GM10847 (cell line): Measurements from ENCODE around the gene TMEM165.

Experiments
- POLR2A ChIP-seq: IDR thresholded peaks from 2 replicates; pipeline ENCODE4 v1.6.1; 2011; ENCODE audit not compliant: insufficient read length; ENCODE audit errors: extremely low read depth

Gene TMEM165

GRCh38 chr4:55431710-55432336 lies 36.1 kb downstream of the TMEM165 start:
- TF ChIP-seq POLR2A = no peak

GRCh38 chr4:55435141-55435841 lies 39.5 kb downstream of the TMEM165 start:
- TF ChIP-seq POLR2A = no peak

DNA sequence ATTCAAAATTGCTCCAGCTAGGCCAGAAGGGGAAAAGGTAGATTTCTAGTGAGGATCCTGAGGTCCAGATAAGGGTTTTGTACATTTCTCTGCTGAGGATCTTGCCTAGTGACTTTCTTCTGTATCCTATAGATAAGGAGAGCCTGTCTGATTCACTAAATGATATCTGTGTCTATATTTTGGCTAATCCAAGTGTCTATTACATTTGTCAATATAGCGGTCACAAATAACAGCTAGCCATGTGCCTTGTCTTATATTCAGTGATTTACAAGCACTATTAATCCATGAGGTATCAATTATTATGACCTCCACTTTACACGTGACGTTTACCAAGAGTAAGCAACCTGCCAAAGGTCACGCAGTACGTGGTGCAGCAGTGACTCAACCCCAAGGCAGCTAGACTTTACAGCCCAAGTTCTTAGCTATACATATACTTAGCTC lies 41.6 kb downstream of the TMEM165 start:
- no peak for TF ChIP-seq POLR2A

DNA sequence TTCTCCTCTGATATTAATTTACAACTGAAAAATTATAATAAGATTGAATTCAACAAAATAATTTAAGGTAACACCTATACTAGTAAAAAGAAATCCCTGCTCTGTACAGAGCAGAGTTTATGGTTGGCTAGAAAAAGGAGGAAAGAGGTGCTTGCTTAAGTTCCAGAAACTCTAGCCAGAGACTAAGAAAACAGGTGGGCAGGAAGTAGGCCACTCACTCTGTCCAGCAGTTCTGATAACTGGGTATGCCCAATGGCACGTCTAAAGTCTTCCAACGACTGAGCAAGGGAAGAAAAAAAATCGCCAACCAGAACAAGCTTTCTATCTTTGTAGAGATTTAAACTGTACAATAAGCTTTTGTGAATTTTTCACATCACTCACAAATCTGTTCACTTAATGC lies 42.1 kb downstream of the TMEM165 start:
- no peak for TF ChIP-seq POLR2A

- TF ChIP-seq POLR2A = no peak
Observed at GRCh38 chr4:55438314-55438713, 42.6 kb downstream of the TMEM165 start.

- no peak for TF ChIP-seq POLR2A
Observed at GRCh38 chr4:55439023-55439422, 43.3 kb downstream of the TMEM165 start.

DNA sequence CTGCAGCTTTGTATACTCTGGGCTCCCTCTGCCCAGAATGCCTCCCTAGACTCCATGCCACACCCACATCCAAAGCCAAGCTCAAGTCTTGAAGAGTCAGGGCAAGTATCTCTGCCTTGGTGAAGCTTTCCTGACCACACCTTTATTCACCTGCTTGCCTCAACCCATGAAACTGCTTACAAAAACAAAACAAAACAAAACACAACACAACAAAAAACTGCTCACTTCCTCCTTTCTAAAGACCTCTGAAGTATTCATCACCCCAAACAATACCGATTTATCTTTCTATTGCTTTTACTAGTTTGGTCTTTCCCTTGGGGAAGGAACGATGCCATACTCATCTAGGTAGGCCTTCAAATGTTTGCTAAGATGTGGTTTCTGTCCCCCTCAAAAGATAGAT lies 45.0 kb downstream of the TMEM165 start:
- no peak for TF ChIP-seq POLR2A

- TF ChIP-seq POLR2A = no peak
Observed at GRCh38 chr4:55442541-55442940, 46.8 kb downstream of the TMEM165 start.

- TF ChIP-seq POLR2A = no peak
Observed at GRCh38 chr4:55444827-55445226, 49.1 kb downstream of the TMEM165 start.

DNA sequence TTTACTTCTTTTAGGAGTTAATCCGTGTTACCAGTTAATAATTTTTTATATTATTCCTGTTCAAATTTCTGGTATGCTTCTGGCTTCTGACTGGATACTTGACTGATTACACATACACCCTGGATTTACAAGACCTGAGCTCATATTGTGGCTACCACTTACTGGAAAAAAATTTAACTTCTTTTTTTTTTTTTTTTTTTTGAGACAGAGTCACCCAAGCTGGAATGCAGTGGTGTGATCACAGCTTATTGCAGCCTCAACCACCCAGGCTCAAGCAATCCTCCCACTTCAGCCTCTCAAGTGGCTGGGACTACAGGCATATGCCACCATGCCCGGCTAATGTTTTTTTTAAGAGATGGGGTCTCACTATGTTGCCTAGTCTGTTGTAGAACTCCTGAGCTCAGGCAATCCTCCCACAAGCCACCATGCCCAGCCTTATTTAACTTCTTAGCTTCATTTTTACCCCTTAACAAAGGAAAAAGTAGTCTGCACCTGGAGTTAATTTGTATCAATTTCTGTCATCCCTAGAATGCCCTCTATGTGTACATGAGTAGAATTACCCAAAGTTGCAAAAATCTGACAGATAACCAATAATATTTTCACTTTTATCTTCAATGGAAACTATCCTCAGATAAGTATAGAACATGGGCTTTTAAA lies 50.3 kb downstream of the TMEM165 start:
- TF ChIP-seq POLR2A = no peak

DNA sequence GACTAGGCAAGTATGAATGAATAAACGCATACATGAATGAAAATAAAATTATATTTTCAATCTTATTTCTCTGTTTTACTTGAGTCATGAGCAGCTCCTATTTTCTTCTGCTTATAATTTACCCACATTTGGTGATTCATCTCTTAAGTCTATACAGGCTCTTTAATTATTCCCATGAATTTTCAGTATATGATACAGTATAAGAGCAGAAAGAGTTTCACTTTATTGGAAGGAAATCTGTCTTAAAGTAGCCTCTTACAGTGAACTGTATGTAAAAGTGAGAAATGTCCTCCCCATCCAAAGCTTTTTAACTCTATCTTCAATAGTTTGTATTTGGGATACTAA lies 50.8 kb downstream of the TMEM165 start:
- TF ChIP-seq POLR2A = no peak

DNA sequence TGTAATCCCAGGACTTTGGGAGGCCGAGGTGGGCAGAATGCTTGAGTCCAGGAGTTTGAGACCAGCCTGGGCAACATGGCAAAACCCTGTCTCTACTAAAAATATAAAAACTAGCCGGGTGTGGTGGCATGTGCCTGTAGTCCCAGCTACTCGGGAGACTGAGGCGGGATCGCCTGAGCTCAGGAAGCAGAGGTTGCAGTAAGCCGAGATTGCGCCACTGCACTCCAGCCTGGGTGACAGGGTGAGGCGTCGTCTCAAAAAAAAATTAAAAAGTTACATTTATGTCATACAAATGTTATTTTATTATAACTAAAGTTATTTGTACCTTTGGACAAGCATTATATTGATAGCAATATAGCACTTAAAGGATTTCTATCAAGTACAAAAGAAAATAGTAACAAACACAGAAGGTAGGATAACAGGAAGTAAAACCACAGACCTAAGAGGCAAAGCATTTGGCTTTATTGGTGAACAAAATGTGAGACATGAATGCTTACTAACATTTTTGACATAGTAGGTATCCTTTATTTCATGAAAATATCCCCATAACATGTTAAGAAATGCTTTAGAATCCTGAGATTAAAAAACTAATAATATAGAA lies 51.5 kb downstream of the TMEM165 start:
- TF ChIP-seq POLR2A = no peak

- no peak for TF ChIP-seq POLR2A
Observed at GRCh38 chr4:55447831-55448230, 52.1 kb downstream of the TMEM165 start.

DNA sequence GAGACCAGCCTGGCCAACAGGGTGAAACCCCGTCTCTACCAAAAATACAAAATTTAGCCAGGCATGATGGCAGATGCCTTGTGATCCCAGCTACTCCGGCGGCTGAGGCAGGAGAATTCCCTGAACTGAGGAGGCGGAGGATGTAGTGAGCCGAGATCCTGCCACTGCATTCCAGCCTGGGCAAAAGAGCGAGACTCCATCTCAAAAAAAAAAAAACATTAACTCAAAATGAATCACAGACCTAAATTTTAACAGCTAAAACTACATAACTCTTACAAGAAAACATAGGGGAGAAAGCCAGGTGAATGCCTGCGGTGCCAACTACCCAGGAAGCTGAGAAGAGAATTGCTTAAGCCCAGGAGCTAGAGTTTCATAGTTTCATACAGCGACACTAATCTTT lies 54.8 kb downstream of the TMEM165 start:
- no peak for TF ChIP-seq POLR2A

DNA sequence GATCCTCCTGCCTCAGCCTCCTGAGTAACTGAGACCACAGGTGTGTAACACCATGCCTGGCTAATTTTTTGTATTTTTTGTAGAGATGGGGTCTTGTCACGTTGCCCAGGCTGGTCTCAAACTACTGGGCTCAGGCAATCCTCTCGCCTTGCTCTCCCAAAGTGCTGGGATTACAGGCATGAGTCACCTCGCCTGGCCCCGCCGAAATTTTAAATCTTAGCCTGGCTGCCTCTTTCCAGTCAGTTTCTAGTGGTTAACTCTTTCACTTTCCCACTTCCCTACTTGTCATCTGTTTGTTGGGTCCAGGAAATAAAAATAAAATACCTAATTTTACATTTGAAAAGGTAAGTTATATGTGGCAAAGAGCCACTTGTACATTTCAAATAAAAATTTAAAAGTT lies 62.4 kb downstream of the TMEM165 start:
- TF ChIP-seq POLR2A = no peak

DNA sequence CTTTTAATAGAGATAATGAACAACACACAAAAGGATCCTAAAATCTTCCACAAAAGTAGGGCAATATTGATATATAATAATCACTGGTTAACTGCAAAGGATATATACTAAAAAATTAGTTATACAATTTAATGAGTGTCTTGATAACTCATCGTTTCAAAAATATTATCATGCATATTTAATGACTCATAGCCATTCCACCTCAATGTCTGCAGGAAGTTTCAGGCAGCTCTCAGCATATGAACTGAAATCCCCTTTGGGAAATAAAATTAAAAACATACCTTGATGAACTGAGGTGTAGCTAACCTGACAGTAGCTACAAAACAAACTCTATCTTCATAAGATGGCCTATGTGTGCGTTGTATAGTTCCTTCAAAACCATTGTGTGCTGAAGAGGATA lies 62.9 kb downstream of the TMEM165 start:
- TF ChIP-seq POLR2A = no peak
